HCT116 (cell line): ENCODE results near the gene UTP11.

ENCODE experiments used
- CTCF ChIP-seq, 3 experiments: fragments of 200-600 bp in 1 of 3; sonication (generic) in 1 of 3; IDR thresholded peaks in 2 of 3; conservative IDR thresholded peaks in 1 of 3; 2 replicates each; pipeline ENCODE4 v1.5.1; 2012 to 2017; ENCODE audit warnings: low read depth in 2 of 3, low read length in 2 of 3, antibody characterized with exemption in 1 of 3, borderline replicate concordance in 1 of 3, control low read depth in 1 of 3, mild to moderate bottlenecking in 1 of 3, mixed read lengths in 1 of 3, mixed run types in 1 of 3, moderate library complexity in 1 of 3; ENCODE audit not compliant: insufficient read depth in 1 of 3
- EGR1 ChIP-seq: IDR thresholded peaks from 2 replicates; pipeline ENCODE4 v1.6.1; 2012; ENCODE audit warnings: low read depth
- EZH2 ChIP-seq: fragments of 200-600 bp; sonication (generic); IDR thresholded peaks from 2 replicates; pipeline ENCODE4 v1.6.1; 2017; ENCODE audit warnings: antibody characterized with exemption, mixed run types
- EZH2phosphoT487 ChIP-seq: fragments of 200-600 bp; IDR thresholded peaks from 2 replicates; pipeline ENCODE4 v1.6.1; 2018; ENCODE audit warnings: antibody characterized with exemption, borderline replicate concordance
- POLR2A ChIP-seq: IDR thresholded peaks from 2 replicates; pipeline ENCODE4 v1.7.0; 2011; ENCODE audit warnings: borderline replicate concordance; ENCODE audit not compliant: insufficient read depth, insufficient read length; ENCODE audit errors: extremely low read depth
- POLR2AphosphoS5 ChIP-seq: IDR thresholded peaks from 2 replicates; pipeline ENCODE4 v1.6.1; 2011; ENCODE audit warnings: mild to moderate bottlenecking, low read depth, low read length, moderate library complexity
- RAD21 ChIP-seq: IDR thresholded peaks from 2 replicates; pipeline ENCODE4 v1.6.1; 2012; ENCODE audit warnings: low read depth, mild to moderate bottlenecking
- REST ChIP-seq: IDR thresholded peaks from 2 replicates; pipeline ENCODE4 v1.6.1; 2012; ENCODE audit warnings: low read depth
- SP1 ChIP-seq: IDR thresholded peaks from 2 replicates; pipeline ENCODE4 v1.6.1; 2012; ENCODE audit warnings: low read depth
- SRF ChIP-seq: IDR thresholded peaks from 2 replicates; pipeline ENCODE4 v1.6.1; 2012; ENCODE audit warnings: low read depth
- YY1 ChIP-seq: IDR thresholded peaks from 2 replicates; pipeline ENCODE4 v1.6.1; 2011; ENCODE audit warnings: low read length, low read depth, moderate library complexity, mild to moderate bottlenecking; ENCODE audit not compliant: insufficient replicate concordance; ENCODE audit errors: extremely low read depth
- ZBTB33 ChIP-seq: IDR thresholded peaks from 2 replicates; pipeline ENCODE4 v1.6.1; 2011; ENCODE audit warnings: mild to moderate bottlenecking, low read length, moderate library complexity; ENCODE audit not compliant: insufficient replicate concordance; ENCODE audit errors: extremely low read depth
- ZFX ChIP-seq: fragments of 450-650 bp; IDR thresholded peaks from 2 replicates; pipeline ENCODE4 v1.6.1; 2017

GRCh38 chr1:37978541-37978940 is 34.0 kb upstream of the UTP11 start:
- TF ChIP-seq CTCF (IDR thresholded peaks at IDR 0.05 in 2 of 3, conservative IDR thresholded peaks at IDR 0.05 in 1 of 3; ENCODE audit: borderline replicate concordance in 1 of 3, insufficient read depth in 1 of 3, low read depth in 2 of 3, low read length in 2 of 3), result no peak
- TF ChIP-seq EZH2phosphoT487, result no peak
- no peak for TF ChIP-seq RAD21
- TF ChIP-seq YY1, result no peak
- TF ChIP-seq REST, result no peak
- no peak for TF ChIP-seq EGR1
- no peak for TF ChIP-seq POLR2AphosphoS5
- no peak for TF ChIP-seq SRF
- TF ChIP-seq ZFX, result no peak
- no peak for TF ChIP-seq SP1
- no peak for TF ChIP-seq POLR2A
- no peak for TF ChIP-seq ZBTB33
- no peak for TF ChIP-seq EZH2
